Cerebellar nuclear complex (tissue), 1 donor: ENCODE results near the gene ANK3.

Experiments
- DNase-seq, 2 experiments: peaks; one replicate each; lab custom pipeline; 2025; lab: John Stamatoyannopoulos, UW

The ANK3 gene

DNA sequence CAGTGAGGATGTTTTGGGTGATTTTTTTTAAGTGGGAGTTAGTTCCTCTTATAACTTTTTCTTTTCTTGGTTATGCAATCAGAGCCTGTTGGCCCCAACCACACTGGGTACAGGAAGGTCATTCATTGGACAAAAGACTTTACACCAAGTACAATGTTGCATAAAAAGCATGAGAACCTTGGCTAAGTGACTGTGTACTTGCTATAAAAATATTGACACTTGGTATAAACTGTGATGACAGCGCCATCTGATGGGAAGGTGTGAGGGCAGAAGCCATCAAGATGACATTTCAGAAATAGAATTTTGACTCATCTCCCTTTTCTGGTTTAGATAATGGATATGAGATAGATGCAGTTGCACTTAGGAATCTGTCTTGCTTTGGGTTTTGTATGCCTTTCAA lies 357.0 kb downstream of the ANK3 start:
- no peak for DNase-seq

DNA sequence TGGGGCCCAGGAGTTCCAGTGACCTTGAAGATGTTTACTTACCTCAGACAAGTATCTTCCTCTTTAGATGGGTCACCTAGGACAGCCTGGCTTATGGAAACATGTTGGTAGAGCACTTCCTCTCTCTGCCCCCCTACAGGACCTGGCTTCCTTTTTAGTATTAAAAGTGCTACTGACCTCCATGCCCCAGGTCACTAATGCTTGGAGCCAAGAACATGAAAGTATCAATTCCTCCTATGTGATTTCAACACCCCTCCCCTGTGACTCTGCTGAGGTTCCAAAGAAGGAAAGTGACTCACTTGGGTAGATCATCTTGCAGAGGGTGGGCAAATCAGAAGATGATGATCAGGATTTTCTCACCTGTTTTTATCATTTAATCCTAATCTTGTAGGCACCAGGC lies 358.0 kb downstream of the ANK3 start:
- DNase-seq, result no peak

DNA sequence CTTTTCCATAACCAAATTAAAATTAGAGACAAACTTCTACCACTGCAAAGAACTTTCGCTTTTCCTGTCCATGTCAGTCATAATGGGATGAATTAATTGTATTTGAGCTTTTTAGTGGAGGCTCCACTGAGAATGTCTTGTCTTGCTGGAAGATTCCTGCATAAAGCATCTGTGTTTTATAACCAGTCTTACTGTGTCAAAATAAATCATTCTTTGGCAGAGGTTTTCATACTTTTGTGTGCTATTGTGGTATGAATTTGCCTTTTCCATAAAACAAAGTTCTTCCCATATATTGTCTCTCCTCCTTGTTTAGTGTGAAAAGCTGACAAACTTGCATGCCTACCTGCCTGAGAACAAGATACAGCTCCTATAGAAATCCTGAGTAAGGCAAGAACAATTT lies 358.5 kb downstream of the ANK3 start:
- no peak for DNase-seq

DNA sequence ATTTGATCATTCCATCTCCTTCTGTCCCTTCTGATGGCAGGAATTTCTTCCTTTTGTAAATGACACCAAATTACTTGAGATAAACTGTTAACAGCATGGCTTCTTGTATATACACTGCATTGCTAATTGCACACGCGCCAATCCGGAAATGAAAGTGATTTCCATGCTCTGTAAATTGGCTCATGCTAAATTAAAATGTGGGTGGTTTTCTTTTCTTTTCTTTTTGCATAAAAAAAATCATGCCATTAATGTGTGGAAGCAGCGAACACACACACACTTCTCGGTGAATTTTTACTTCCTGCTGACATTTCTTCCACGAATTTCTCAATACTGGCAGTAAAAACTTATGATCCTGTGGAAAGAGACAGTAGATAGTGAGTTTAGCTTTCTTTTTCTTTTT lies 360.2 kb downstream of the ANK3 start:
- DNase-seq, result no peak

DNA sequence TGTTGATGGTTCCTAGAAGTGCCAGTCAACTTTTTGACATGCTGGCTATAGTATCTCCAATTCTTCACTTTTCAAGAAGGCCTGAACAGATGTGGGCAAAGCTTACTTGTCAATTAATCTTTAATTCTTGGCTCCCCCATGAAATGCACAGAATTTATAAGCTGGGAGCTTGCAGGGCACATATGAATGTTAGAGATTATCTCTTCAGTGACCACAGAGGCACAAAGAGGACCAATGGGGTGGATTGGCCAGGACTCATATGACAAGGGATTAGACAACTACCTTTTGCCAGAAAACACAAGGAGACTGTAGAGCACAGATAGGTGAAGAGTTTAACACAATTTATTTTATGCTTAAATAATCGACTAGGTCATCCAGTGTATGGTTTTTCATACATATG lies 361.6 kb downstream of the ANK3 start:
- DNase-seq, result no peak

DNA sequence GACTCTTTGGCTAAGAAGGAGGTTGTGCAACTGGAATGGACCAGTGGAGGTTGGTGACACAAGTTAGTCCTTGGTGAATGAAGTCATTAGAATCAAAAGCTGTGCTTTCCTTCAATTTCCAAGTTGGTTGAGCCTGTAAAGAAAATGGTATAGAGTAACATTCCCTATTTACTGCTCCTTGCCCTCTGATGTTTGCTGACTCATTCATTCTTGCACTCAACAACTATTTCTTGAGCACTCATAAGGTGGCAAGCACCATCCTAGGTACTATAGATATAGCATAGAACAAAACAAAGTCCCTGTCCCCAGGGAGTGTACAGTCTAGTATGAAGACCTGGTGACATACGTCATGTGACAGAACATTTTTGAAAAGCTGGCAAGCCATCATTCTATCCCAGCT lies 364.4 kb downstream of the ANK3 start:
- no peak for DNase-seq

DNA sequence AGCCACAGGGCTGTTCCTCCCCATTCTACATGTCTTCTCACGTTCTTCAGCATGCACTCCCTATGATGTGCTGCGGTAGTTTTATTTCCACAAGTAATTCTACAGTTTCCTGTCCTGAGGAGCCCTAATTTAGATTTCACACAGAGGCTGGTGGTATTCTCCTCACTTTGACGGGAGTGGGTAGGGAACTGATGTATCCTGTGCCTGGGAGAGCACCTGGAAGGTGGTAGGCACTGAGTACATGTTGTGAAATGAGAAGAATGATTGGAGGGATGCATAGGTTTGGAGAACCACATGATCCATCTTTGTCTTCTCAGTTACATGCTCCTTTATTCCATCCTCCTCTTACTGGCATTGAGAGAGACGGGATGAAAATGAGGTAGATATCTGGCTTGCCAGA lies 365.2 kb downstream of the ANK3 start:
- no peak for DNase-seq

DNA sequence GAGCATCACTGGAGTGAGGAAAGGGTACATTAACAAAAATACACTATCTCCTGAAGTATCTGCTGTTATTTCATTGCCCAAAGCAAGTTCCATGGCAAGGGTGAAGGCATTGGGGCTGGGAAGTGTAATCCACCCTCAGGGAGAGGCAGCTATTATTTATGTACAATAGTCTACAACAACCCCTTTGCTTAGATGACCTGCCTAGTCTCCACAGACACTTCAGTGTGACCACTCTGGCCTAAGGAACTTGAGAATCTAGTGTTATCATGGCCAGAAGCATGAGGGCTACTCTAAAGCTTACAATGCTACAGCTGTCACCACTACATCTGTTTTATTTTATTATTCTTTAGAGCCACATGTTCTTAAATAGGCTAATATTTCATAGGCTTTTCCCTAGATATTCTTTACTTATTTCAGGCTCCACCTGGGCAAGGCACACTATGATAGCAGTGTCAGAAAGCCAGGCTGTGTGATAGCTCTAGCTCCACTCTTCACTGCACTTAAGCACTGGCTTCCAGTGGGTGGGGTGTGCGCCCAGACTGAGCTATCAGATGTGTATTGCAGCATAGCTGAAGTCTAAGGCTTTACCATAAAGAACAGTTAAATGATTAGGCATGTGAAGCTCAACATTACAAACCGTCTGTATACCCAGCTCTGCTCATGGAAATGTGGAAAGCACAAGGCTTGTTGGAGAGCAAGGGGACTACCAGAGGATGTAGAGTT lies 366.4 kb downstream of the ANK3 start:
- no peak for DNase-seq

DNA sequence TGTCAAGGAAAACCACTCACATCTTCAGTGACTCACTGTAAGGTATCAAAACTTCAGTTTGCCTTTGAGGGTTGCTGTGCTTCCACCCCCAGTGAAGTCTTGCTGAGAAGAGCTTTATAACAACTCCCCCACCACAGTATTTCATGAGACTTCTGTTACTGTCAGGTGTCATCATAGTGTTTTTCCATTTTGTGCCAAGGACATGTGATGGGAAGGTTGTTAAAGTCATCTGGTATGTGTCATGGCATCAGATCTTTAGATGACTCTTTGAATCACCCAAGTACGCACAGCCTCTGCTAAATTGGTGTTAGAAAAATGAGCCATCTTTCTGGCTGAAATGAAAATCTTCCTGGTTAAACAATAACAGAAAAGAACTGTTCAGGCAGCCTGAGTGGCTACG lies 368.3 kb downstream of the ANK3 start:
- DNase-seq, result no peak

DNA sequence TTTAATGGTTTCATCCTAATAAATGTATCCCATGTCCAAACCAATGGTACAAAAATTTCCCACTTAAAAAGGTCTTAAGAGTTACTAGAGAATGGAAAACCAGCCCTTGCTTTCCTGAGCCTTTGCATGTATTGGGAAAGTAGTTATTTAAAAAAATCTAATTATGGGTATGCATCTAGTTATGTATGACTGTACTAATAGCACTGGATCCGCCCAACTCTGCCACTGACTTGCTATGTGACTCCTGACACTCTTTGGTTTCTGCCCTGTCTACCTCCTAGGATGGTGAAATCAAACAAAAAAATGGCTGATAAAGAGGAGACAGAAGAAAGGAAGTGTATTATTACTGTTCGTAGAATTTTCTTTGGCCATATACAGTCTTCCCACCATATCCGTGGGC lies 372.9 kb downstream of the ANK3 start:
- no peak for DNase-seq

DNA sequence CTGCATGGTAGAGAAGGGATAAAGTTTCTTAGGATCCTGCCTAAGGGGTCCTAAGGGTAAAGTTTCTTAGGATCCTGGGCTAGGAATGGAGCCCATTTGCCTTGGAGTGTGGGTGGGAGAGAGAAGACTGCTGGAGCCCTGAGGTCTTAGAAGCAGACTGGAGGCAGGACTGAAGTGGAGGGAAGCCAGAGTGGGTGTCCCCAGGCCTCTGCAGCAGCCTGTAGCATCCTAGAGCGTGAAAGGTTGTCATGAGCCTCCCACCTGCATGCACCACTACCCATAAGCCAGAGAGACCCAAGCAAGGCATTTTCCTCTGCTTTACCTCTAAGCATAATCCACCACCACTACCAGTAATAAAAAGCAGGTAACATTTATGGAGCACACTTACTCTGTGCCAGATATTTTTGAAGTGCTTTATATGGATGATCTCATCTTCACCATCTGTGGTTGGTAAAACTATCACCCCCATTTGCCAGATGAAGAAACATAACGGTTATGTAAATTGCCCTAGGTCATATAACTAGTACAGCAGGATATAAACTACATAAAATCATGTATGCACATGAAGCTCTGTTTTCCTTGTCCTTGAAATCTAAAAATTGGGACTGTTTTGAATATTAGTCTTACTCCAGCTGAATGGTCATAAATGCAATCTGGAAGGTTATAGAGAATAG lies 379.8 kb downstream of the ANK3 start:
- no peak for DNase-seq

DNA sequence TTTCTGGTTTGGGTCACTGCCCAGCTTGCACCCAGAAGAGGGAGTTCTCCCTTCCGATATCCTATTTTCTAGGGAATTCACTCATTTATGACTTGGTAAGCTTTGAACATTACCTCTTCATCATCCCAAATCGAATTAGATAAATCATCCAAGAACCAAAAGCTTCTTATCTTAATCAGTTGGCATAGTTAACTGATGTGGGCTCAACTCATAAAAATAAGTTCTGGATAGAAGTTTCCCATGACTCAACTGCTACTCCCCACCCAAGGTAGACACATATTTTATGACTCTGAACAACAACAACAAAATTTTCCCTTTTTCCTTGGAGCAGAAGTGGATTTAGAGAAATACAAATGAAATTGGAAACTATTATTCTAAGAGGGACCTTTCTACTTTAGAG lies 380.4 kb downstream of the ANK3 start:
- no peak for DNase-seq

DNA sequence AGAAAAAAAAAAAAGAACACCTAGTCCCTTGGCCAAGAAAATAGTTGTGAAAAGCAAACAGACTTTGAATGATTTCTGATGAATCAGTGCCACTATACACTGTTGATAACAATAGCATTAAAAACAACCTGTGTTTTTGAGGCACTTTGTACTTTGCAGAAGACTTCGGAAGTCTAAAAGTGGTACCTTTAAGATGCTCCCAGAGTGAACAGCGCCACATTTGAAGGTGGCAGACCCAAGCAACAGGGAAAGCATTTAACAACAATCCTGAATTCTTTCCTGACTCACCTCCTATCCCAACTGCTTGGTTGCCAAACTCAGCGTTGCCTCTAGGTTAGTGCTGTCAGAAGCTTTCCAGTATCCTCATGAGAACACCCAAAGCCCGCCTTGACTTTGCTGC lies 380.9 kb downstream of the ANK3 start:
- DNase-seq, result no peak

DNA sequence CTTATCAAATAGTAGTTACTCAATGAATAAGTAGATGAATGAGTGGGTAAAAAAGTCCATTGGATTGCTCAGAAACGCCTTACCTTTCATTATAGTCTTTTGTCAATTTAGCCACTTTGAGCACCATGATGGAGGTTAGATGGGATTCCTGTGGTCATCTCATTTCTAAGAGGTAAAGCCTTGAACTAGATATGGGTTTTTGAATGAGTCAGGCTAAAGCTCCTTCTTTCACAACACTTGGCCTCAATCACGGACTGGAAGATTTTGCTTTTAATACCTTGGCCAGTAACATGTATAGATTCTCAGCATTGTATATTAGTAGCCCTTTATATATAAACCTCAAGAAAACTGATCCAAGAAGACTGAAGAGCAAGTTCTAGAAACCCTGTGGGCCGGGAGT lies 383.6 kb downstream of the ANK3 start:
- DNase-seq, result no peak

DNA sequence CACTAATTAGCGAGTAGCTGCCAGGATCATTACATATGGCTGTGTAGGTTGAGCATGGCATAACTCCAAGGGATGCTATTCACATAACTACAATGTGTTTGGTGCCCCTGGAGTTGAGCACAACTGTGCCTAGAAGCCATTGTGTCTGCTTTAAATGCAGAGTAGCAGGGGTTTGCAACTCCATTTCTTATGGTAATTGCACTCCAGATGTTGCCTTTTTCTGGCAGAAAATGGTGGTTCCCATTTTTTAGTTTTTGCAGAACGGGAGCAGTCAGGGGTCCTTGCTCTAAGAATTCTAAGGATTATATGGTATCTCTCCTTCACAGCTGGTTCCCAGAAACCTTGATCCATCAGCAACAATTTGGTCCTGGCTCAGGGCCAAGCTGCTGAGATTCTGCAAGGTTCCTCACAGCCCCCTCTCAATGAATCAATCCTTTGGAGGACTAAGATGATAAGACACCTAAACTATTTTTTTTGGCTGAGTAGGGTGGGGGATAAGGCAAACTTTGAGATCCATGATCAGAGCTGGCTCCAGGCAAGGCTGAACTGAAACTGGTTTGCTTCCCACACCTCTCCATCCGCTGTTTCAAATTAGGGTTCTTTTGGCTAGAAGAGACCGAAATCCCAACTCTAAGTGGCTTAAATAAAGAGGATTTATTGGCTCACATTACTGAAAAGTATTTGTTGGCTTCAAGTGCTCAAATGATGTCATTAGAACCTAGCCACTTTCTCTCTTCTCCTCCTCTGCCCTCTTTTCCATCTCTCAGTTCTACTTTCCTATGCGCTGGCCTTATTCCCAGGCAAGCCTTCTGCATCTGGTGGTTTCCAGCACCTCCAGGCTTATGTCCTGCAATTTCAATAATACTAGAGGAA lies 385.8 kb downstream of the ANK3 start:
- no peak for DNase-seq

DNA sequence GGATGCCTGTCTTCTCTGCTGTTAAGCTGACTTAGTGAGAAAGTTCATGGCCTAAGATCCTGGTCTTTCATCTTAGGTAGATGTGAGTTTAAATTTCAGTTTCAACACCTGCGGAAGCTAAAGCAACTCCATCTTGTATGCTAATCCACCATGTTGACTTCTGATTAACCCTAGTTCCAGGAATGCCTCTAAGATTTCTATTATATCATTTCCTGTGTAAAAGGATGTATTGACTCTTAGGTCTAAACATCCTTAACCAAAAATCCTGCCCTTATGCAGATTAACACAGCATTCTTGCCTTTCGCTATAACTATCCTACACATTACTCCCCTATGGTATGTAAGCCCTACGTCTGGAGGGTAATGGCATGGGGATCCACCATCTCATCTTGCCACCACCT lies 388.9 kb downstream of the ANK3 start:
- no peak for DNase-seq

DNA sequence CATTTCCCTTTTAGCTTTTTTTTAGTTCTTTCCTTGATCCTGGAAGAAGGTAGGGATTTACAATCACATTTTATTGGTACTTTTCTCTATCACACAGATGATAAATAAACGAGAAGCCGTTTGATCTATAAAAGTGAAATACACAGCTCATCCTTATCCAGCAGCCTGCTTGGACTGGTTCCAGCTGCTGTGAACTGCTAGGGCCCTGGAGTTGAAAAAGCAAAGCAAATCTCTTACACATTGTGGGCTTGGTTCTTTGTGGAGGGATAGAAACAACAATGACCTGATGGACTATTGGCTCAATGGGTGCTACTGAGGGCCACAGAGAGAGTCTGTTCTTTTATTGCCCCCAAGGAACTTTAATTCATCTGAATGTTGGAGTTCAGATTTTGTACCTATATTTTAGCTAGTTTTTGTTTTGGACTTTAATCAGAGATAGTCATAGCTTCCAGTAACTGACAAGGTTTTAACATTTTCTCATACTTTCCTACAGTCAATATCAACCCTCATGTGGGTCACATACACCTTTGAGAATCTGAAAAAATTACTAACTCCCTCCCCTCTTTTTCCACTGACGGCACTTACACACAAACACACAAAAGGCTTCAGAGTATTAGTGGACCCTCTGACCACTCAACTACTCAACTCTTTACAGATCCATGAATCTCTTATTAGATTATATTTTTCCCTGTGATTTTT lies 391.7 kb downstream of the ANK3 start:
- no peak for DNase-seq

DNA sequence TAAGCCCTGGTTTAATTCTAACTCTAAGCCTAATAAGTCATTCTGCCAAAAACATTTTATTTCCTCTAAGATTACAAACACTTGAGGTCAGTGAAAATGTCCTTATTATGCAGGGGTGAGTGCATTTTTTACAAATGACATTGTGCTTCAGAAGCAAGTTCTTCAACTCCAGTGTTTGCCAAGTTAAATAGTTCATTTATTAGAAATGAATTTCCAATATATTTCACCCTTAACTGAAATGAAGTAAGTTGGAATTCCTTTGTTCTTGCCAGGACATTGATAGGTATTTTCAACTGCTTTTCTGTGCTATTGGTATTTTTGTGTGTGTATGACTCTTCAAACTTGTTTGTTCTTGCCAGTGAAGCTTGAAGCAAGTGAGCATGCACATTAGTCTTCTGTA lies 393.8 kb downstream of the ANK3 start:
- no peak for DNase-seq

DNA sequence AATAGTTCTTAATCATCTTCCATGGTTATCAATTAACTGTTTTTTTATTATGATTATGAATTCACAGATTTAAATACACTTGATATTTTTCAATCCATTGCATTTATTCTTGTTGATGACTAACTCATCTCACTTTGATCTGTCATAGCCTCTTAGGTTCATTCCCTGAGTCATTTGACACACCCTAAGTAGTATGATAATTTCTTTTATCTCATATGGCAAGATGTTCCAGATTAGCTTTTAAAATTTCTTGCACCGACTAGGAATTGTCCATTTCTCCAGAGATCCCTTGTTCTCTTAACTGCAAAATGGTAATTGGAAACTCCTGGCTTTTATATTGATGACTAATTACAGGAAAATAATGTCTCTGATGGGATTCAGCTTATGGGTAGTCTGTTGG lies 395.7 kb downstream of the ANK3 start:
- DNase-seq, result no peak

DNA sequence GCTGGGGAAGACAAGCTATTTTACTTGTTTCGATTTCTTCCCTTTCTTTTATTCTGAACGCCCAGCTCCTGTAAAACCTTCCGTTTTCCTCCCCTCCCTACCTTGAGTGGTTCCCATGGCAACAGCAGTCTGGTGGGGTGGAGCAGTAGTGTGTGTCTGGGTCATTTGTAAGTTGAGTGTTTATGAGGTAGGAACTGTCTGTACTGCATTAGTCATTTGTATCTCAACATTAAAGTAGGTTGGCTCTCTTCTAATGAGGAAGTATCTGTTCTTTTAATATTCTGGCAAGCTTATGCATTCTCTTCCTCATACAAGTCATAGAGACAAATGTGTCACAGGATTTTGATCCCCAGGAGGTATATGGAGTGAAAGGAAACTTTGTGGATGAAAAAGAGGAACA lies 398.0 kb downstream of the ANK3 start:
- DNase-seq, result no peak

DNA sequence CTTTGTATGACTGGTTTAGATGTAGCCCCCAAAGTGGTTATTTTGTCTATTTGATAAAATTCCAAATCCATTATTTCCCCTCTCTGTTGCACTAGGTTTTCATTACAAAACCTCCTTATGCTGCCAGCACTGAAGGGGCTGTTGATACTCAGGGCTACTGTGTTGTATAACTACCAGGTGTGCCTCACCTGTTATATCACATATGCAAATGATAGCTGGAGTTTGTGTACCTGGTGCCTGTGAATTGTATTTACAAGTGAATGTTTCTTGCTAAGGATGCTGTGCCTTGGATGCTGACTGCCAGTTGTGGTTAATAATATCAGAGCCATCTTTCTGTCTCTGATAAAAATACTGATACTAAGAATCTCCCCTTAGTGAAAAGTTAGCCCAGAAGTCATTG lies 398.6 kb downstream of the ANK3 start:
- DNase-seq, result no peak

DNA sequence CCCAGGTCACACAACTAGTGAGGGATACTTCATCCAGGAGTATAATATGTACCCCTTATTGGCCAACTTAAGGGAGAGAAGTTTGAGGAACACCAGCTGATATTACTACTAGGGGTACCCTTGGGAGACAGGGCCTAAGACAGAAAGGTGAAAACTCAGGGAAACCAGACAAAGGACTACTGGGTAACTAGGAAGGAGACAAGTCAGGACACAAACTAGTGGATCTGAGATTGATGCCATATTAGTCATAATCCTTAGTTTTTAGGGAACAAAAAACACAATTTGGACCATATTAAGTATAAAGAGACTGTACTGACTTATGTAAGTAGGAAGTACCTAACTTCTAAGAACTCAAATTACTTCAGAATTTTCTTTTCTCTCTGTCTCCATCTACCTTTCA lies 404.0 kb downstream of the ANK3 start:
- no peak for DNase-seq

DNA sequence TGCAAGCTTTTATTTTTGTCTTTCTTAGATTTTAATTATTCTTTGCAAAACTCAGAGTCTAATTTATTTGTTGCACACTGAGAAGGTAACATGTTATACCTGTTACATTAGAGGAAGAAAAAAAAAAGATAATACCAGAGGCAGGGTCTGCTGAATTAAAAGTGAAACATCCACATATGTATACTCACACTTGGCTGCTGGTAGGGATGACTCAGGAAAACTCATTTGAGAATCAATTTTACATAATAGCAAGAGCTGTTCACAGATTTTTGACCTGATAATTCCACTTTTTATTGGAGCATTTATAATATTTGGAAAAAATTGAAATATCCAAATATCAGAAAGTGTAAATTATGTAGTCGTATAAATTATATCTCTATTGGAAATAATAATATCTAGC lies 405.3 kb downstream of the ANK3 start:
- DNase-seq, result no peak
